Activated T-cell treated with anti-CD3 and anti-CD28 coated beads, Interleukin-2, amount 50 U/mL, for 24 hours (primary cell): ENCODE measurements around the gene ABLIM2.

ENCODE experiments used
- DNase-seq: peaks from one replicate; pipeline ENCODE4 v3.0.0-alpha.2; 2020
- H3K27ac Mint-ChIP-seq: 2 replicates; pipeline ENCODE4 v1.8.0; 2020; ENCODE audit warnings: mild to moderate bottlenecking, mixed read lengths
- H3K27me3 Mint-ChIP-seq: 2 replicates; pipeline ENCODE4 v1.8.0; 2020; ENCODE audit warnings: mixed read lengths
- H3K36me3 Mint-ChIP-seq: 2 replicates; pipeline ENCODE4 v1.8.0; 2020; ENCODE audit warnings: low read depth, mixed read lengths
- H3K4me1 Mint-ChIP-seq: 2 replicates; pipeline ENCODE4 v1.8.0; 2020; ENCODE audit warnings: low read depth, mixed read lengths
- H3K4me3 Mint-ChIP-seq: 2 replicates; pipeline ENCODE4 v1.8.0; 2020; ENCODE audit warnings: mild to moderate bottlenecking, moderate library complexity, mixed read lengths
- H3K9me3 Mint-ChIP-seq: 2 replicates; pipeline ENCODE4 v1.8.0; 2020; ENCODE audit warnings: mixed read lengths

ABLIM2 gene

GRCh38 chr4:8184061-8184460 lies 25.4 kb upstream of the ABLIM2 start:
- H3K27me3 Mint-ChIP-seq, result no peaks in the 10 kb centered on the region
- H3K9me3 Mint-ChIP-seq, result no peaks in the 10 kb centered on the region

GRCh38 chr4:8182858-8183725 lies 24.5 kb upstream of the ABLIM2 start:
- Mint-ChIP-seq H3K27ac (no peak overlapping the region), H3K27me3 (no peaks in the 10 kb centered on the region), H3K9me3 (no peaks in the 10 kb centered on the region), H3K36me3 (no peaks in the 10 kb centered on the region), H3K4me1 (no peaks in the 10 kb centered on the region), H3K4me3 (no peak overlapping the region)
- no peak for DNase-seq

More at GRCh38 chr4:8184061-8184460, 25.4 kb upstream of the ABLIM2 start:
- H3K27ac Mint-ChIP-seq, result no peak overlapping the region
- DNase-seq, result no peak
- no peak overlapping the region for H3K4me3 Mint-ChIP-seq
- H3K36me3 Mint-ChIP-seq, result no peaks in the 10 kb centered on the region
- no peaks in the 10 kb centered on the region for H3K4me1 Mint-ChIP-seq

DNA sequence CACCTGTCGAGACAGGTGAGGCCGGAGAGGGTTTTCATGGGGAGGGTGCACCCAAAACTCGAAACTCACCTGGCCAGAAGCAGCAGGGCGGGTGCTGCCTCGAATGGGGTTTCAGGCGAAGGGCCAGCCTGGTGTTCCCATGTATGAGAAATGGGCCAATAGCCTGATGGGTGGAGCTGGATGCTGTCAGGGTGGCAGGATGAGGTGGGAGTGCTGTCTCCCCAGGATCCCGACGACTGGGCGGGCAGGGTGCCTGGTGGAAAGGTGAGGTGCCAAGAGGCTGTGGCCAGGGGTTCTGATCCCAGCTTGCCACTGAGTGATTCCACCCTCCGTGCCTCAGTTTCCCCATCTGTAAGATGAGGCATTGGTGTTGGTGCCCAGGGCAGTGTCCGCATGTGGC lies 23.7 kb upstream of the ABLIM2 start:
- no peaks in the 10 kb centered on the region for H3K4me1 Mint-ChIP-seq
- H3K9me3 Mint-ChIP-seq, result no peaks in the 10 kb centered on the region
- H3K27ac Mint-ChIP-seq, result no peak overlapping the region
- no peak overlapping the region for H3K4me3 Mint-ChIP-seq
- no peak for DNase-seq
- no peaks in the 10 kb centered on the region for H3K36me3 Mint-ChIP-seq
- H3K27me3 Mint-ChIP-seq, result no peaks in the 10 kb centered on the region

DNA sequence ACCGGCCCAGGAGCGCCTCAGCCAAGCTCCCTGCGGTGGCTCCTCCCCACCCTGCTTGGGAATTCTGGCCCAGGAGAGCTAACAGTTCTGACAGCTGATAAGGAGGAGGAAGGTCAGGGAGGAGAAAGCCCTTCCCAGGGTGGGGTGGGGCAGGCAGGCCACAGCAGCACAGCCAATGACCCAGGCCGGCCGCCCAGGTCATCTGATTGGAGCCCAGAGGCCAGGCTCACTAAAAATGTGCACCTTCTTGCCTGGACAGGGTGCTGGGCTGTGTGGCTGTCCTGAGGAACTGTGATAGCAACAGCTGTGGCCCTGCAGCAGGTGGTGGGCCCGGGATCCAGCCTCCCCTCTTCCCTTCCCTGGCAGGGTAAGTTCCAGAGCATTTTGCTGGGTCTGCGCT lies 23.2 kb upstream of the ABLIM2 start:
- H3K4me1 Mint-ChIP-seq, result no peaks in the 10 kb centered on the region
- no peak overlapping the region for H3K27ac Mint-ChIP-seq
- no peak overlapping the region for H3K4me3 Mint-ChIP-seq
- no peaks in the 10 kb centered on the region for H3K9me3 Mint-ChIP-seq
- no peaks in the 10 kb centered on the region for H3K27me3 Mint-ChIP-seq
- no peaks in the 10 kb centered on the region for H3K36me3 Mint-ChIP-seq
- no peak for DNase-seq

DNA sequence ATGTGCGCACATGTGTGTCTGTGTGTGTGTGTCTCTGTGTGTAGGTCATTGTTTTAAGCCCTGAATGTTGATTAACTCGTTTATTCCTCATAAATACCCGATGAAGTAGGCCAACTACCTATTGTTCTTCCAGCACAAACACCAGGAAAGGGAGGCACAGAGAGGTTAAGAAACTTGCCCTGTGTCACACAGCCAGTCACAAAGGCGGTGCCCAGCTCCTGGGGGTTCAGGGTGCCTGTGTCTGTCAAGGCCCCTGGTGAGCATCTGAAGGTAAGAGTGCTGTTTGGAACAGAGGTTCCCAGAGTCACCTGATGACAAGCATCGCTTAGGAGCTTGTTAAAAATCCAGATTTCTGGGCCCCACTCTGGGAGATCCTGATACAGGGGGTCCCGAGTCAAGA lies 22.5 kb upstream of the ABLIM2 start:
- Mint-ChIP-seq H3K9me3 (no peaks in the 10 kb centered on the region), H3K36me3 (no peaks in the 10 kb centered on the region), H3K27ac (no peak overlapping the region), H3K4me1 (no peaks in the 10 kb centered on the region), H3K27me3 (no peaks in the 10 kb centered on the region), H3K4me3 (no peak overlapping the region)
- DNase-seq, result no peak

GRCh38 chr4:8180310-8181093 lies 21.9 kb upstream of the ABLIM2 start:
- Mint-ChIP-seq H3K9me3 (no peaks in the 10 kb centered on the region), H3K27ac (no peak overlapping the region), H3K4me3 (no peak overlapping the region)

GRCh38 chr4:8179771-8180170 lies 21.2 kb upstream of the ABLIM2 start:
- no peaks in the 10 kb centered on the region for H3K36me3 Mint-ChIP-seq
- H3K27ac Mint-ChIP-seq, result no peak overlapping the region
- no peaks in the 10 kb centered on the region for H3K9me3 Mint-ChIP-seq
- DNase-seq, result no peak
- no peaks in the 10 kb centered on the region for H3K4me1 Mint-ChIP-seq
- H3K27me3 Mint-ChIP-seq, result no peaks in the 10 kb centered on the region
- H3K4me3 Mint-ChIP-seq, result no peak overlapping the region

More at GRCh38 chr4:8180310-8181093, 21.9 kb upstream of the ABLIM2 start:
- no peak for DNase-seq
- Mint-ChIP-seq H3K36me3 (no peaks in the 10 kb centered on the region), H3K4me1 (no peaks in the 10 kb centered on the region), H3K27me3 (no peaks in the 10 kb centered on the region)

DNA sequence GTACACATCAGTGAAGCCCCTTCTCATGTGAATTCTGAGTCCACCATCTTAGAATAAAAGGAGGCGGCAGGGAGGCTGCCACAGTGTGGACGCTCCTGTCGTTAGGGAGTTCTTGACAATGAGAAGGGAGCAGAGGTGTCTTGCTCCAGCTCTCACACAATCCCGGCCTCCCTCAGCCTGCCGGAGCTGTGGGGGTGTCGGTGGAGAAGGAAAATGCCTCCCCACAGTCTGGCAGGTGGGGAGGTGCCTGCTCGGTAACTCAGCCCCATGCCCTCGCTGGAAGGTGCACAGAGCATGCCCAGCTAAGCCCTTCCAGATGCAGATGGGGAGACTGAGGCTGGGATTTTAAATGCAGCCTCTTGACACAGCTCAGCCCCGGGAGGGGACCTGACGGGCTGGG lies 20.5 kb upstream of the ABLIM2 start:
- Mint-ChIP-seq H3K4me1 (no peaks in the 10 kb centered on the region), H3K27ac (no peak overlapping the region), H3K4me3 (no peak overlapping the region), H3K27me3 (no peaks in the 10 kb centered on the region), H3K9me3 (no peaks in the 10 kb centered on the region), H3K36me3 (no peaks in the 10 kb centered on the region)
- no peak for DNase-seq

- DNase-seq, result no peak
- Mint-ChIP-seq H3K27me3 (no peaks in the 10 kb centered on the region), H3K36me3 (no peaks in the 10 kb centered on the region), H3K4me3 (no peak overlapping the region), H3K9me3 (no peaks in the 10 kb centered on the region), H3K4me1 (no peaks in the 10 kb centered on the region), H3K27ac (no peak overlapping the region)
Observed at GRCh38 chr4:8177956-8178355, 19.3 kb upstream of the ABLIM2 start.

DNA sequence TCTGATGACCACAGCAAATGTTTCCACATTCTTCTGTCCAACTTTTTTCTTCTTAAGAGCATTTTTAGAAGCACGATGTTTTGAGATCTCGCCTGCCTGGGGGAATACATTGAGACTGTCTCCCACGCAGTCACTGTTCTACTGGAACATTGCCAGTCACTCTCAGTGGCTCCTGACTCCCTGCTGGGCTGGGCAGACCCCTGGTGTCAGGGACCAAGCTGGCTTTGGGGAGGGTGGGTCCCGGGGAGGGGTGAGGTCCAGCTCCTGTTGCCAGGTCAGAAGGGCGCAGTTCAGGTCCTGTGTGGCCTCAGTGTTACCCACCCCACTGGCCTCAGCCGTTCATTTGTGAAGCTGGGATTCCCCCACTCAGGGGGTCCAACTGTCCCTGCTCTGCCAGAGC lies 18.9 kb upstream of the ABLIM2 start:
- H3K27me3 Mint-ChIP-seq, result peaks cover under 1% of the 10 kb centered on the region

GRCh38 chr4:8176547-8177399 lies 18.2 kb upstream of the ABLIM2 start:
- Mint-ChIP-seq H3K4me3 (no peak overlapping the region), H3K27me3 (peaks cover 8% of the 10 kb centered on the region), H3K27ac (no peak overlapping the region), H3K9me3 (no peaks in the 10 kb centered on the region), H3K4me1 (peaks cover 8% of the 10 kb centered on the region), H3K36me3 (no peaks in the 10 kb centered on the region)
- peak; percentile 50 for DNase-seq

More for the DNA sequence above, 18.9 kb upstream of the ABLIM2 start:
- Mint-ChIP-seq H3K9me3 (no peaks in the 10 kb centered on the region), H3K4me3 (no peak overlapping the region), H3K36me3 (no peaks in the 10 kb centered on the region), H3K27ac (no peak overlapping the region), H3K4me1 (no peaks in the 10 kb centered on the region)
- DNase-seq, result no peak

DNA sequence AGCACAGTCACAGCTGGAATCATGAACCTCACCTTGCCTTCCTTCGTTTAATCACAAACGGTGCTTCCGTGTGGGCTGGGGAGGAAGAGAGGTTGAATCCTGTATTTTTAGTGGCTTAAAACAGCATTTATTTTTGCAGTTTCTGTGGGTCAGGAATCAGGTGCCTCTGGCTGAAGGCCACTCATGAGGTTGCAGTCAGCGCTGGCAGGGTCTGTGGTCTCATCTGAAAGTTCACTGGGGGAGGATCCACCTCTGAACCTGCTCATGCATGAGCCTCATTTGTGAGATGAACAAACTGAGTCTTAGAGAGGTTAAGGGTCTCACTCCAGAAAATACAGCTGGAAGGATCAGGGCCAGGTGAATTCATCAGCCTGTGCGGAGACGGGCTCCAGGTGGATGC lies 17.1 kb upstream of the ABLIM2 start:
- Mint-ChIP-seq H3K9me3 (no peaks in the 10 kb centered on the region), H3K27ac (no peak overlapping the region), H3K36me3 (no peaks in the 10 kb centered on the region), H3K4me1 (peaks cover 10% of the 10 kb centered on the region), H3K4me3 (no peak overlapping the region), H3K27me3 (peaks cover 14% of the 10 kb centered on the region)
- no peak for DNase-seq

- Mint-ChIP-seq H3K4me1 (peaks cover 10% of the 10 kb centered on the region), H3K27ac (no peak overlapping the region), H3K9me3 (no peaks in the 10 kb centered on the region), H3K4me3 (no peak overlapping the region), H3K36me3 (no peaks in the 10 kb centered on the region), H3K27me3 (peaks cover 20% of the 10 kb centered on the region)
- DNase-seq, result no peak
Observed at GRCh38 chr4:8174970-8175369, 16.4 kb upstream of the ABLIM2 start.

DNA sequence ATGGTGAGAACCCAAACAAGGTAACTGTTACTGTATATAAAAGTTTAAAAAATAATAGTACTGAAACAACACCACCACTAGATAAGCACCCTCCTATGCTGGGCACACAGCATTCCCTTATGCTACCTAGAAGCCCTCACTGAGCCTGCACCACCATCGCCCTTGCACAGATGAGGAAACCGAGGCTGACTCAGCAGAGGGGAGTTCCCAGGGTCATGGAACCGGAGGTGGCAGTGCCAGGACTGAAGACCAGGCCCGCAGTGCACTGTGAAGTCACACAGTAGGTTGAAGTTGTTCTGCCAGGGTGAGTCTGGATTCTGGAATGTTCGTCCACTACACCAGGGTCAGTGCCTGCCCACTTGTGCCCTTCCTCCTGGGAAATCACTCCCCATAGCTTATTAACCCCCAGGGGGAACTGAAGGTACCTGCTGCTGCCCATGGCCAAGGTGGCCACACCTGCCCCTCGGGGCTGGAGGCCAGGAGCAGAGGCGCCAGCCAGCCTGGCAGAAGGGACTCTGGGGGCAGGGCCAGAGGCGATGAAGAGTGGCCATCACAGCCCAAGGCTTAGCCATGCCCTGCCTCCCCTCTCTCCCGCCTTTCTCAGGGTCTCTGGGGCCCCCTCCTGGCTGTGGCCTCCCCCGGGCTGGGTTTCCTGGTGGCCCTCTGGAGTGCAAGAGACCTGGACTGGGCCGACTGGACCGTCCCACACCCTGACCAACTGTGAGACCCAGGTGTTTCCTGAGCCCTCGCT lies 15.1 kb upstream of the ABLIM2 start:
- peaks cover 22% of the 10 kb centered on the region for H3K27me3 Mint-ChIP-seq
- no peak overlapping the region for H3K27ac Mint-ChIP-seq
- H3K4me1 Mint-ChIP-seq, result peaks cover 10% of the 10 kb centered on the region
- no peak overlapping the region for H3K4me3 Mint-ChIP-seq
- H3K36me3 Mint-ChIP-seq, result no peaks in the 10 kb centered on the region
- DNase-seq, result no peak
- peaks cover under 1% of the 10 kb centered on the region for H3K9me3 Mint-ChIP-seq
